DMS79 treated with DMSO at 0.1 percent for 48 hours (cell line): ENCODE measurements around the gene IWS1.
"Not testable (repeated sequence)": the region's sequence is repeated elsewhere in the genome, so short reads cannot be mapped to it uniquely, and the experiment has no call there.

Source experiments
- DNase-seq: peaks from one replicate; lab custom pipeline; 2025; lab: John Stamatoyannopoulos, UW

IWS1 gene

GRCh38 chr2:127528487-127528886 lies 2.2 kb upstream of the IWS1 start:
- DNase-seq = no peak

DNA sequence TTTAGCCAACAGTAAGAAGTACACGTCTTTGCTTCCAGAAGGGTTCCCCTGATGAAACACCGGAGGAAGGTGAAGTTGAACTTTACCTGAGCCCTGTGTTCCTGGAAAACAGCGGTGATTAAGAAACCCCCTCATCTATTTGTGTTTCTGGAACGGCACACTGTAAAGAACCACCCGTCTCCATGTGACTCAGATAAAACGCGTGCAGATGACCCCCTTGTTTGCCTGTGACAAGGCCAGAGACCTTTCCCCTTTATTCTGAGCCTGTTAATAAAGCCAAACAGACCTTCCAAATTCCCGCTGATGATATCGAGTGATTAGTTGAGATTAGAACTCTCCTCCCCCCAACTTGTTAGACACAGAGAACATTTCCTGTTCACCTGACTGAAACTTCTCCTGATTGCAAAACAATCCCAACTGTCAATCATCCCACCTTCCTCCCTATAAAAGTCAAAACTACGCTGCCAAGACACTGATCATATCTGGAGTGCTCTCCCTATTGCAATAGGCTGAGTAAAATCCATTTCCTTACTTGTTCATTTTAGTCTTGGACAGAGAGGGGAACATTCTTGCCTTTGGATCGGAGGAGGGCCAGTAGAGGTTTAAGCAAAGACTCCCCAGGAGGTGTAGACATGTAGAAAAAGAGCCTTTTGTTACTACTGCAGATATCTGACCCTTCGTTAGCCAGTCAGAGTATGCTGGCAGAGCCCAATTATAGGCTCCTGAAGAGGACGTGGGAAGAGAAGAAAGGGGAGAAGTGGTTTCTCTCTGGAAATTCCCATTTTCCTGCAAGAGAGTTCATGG lies 914 bp upstream of the IWS1 start:
- DNase-seq = peak; percentile 68

GRCh38 chr2:127525691-127526131 lies 578 bp downstream of the IWS1 start:
- no peak for DNase-seq

DNA sequence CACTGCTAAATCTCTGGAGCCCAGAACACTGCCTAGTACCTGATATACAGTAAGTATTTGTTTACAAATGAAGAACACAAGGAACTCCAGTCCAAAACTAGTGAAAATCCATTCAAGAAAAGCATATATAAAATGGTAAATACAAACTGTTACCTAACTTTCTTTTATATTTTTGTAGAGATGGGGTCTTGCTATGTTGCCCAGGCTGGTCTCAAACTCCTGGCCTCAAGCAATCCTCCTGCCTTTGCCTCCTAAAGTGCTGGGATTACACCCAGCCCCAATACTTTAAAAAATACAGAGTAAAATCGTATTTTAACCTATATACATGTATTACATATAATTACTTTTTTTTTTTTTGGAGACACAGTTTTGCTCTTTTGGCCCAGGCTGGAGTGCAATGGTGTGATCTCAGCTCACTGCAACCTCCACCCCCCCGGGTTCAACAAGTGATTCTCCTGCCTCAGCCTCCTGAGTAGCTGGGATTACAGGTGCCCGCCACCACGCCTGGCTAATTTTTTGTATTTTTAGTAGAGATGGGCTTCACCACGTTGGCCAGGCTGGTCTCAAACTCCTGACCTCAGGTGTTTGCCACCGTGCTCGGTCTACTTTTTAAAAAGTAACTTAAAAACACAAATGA lies 2.0 kb downstream of the IWS1 start:
- DNase-seq = not testable (repeated sequence)

DNA sequence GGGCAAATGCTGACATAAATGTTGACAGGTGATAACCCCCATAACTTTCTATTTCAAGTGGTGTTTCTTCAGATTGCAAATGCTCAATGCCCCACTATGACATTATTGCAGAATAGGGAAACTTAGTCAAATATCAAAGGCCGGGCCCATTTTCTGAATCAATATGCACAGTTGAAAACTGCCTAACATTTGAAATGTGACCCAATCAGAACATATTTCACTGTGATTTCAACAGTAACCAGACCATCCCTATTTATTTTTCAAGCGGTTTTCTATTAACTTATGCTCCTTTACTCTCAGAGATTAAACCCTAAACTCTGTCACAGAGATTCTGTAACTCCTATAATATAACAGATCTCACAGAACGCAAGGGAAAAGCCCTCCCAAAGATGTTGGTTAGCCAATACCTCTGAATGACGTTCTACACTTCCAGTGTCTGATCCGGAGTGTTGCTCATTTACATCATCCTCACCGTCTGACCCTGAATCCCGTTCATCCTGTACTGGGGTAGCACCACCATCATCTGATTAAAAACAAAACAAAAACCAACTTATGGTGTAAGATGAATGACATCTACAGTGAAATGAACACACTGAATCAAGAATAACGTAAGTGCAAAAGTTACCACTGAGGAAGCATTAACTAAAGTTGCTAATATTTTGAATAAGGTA lies 2.9 kb downstream of the IWS1 start:
- no peak for DNase-seq

DNA sequence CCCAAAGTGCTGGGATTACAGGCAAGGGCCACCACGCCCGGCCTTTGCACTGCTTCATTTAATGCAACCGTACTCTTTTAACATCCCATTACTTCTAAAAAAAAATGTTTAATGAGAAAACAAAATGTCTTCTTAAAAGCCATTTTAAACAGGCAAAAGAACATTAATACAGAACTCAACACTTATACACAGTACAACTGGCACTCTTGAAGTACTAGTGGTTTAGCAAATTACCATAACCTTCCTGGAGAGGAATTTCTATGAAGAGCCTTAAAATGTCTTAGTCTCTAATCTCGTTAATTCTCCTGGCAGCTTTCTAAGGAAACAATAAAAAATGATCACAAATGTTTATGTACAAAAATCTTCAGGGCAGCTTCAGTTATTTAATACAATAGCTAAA lies 5.9 kb downstream of the IWS1 start:
- no peak for DNase-seq

DNA sequence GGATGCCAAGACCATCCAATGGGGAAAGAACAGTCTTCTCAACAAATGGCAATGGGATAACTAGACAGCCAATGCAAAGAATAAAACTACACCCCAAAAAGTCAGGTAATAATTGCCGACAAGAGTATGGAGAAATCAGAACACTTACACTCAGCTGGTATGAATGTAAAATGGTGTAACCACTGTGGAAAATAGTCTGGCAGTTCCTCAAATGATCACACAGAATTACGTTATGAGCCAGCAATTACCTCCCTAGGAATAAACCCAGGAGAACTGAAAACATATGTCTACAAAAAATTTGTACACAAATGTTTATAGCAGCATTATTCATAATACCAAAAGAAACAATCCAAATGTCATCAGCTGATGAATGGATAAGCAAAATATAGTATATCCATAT lies 8.8 kb downstream of the IWS1 start:
- DNase-seq = no peak

DNA sequence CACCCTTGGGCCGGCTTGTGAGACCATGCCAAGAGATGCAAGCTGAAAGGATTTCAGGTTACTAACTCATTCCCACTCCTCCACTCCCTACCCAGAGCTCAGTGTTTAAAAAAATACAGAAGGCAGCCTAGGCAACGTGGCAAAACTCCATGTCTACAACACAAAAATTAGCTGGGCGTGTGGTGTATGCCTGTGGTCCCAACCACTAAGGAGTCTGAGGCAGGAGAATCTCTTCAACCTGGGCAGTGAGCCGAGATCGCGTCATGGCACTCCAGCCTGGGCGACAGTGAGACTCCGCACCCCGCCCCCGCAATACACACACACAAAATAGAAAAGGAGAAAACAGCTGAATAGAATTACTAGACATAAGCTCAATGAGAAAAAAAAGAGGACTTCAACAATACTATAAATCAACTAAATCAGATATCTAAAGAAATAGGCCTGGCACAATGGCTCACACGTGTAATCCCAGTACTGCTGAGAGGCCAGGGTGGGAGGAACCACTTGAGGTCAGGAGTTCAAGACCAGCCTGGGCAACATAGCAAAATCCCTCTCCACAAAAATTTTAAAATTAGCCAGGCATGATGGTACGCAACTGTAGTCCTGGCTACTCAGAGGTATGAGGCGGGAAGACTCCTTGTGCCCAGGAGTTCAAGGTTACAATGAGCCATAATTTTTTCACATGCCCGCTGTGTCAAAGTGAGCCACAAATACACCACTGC lies 10.1 kb downstream of the IWS1 start:
- no peak for DNase-seq

DNA sequence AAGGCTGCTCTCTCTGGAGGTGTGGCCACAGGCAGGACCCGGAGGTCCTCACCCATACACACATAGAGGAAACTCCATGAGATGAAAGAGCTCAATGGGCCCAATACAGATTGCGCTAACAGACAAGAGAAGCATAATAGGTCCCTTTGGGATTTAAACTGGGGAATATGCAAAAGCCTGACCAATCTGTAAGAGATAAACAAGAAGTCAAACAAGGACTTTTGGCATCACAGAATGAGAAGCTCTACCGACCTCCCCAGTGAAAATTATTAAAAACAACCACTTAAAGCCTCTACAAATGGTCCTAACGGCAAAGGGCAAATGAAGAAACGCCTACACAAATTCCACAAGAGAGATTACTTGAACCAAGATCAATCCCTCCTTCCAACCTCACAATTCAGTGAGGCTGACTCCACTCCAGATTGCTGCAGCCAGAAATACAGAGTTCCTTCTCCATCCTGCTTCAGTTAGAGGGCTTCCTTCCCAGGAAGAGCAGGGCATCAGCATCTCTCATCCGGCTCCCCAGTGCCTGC lies 10.8 kb downstream of the IWS1 start:
- no peak for DNase-seq

DNA sequence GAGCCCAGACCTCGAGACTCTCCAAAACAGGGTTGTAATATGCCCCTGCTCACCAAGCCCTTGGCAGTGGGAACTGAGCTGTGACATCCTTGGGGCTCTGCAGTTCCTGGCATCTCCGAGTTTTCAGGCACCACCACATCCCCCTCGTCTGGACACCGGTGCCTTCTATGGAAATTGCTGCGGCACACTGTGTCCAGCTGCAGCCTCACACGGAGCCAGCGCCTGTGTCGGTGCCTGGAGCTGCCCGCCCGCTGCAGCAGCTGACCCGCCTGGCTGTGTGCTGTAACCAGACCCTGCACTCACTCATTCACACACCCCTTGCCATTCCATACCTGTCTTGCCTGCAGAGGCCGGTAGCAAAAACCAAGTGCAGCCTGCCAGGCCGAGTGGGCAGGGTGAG lies 11.8 kb downstream of the IWS1 start:
- no peak for DNase-seq

GRCh38 chr2:127514076-127514475 lies 12.2 kb downstream of the IWS1 start:
- no peak for DNase-seq

- no peak for DNase-seq
Measured at GRCh38 chr2:127512362-127512761, 13.9 kb downstream of the IWS1 start.

DNA sequence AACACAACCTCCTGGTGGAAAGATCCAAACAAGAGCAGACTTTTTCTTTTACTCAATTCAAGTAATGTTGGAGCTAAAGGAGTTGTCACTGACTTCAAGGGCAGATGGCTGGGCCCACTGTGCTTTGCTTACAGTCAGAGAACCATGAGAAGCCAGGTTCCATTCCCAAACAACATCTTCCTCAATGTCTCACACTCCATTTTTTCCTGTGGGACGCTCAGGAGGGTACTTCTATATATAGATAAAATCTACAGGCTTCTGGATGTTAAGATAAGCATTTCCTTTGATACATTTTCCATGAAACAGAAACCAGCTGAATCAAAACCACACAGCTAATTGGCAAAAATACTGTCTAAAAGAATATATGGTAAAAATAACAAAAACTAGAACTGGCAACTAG lies 14.4 kb downstream of the IWS1 start:
- DNase-seq = no peak

- no peak for DNase-seq
Measured at GRCh38 chr2:127511090-127511695, 15.1 kb downstream of the IWS1 start.

- DNase-seq = no peak
Measured at GRCh38 chr2:127510073-127510472, 16.2 kb downstream of the IWS1 start.

GRCh38 chr2:127508631-127509034 lies 17.7 kb downstream of the IWS1 start:
- DNase-seq = peak; percentile 51

DNA sequence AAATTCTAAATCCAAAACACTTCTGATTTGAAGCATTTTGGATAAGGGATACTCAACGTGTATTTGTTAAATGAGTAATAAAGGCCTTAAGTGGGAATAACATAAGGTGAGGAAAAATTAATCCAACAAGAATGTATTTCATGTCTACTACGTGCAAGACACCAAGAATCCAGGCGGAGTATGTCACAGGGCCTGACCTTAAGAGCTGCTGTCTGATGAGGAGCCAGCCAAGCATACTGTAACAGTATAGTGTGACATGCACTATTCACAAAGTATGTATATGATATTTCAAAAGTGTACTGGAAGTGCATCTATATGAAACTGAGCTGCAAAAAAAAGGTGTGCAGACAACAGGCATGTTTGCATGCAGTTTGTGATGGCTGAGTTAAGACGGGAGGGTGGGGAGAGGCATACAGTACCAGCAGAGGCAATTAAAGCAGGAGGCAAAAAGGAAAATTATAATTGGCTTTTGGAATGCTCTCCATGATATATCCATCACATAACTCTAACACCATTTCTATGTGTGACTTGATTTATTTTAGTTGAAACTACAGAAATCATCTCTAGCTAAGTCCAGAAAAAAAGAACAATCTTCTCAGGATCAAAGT lies 18.2 kb downstream of the IWS1 start:
- no peak for DNase-seq

- no peak for DNase-seq
Measured at GRCh38 chr2:127506510-127506909, 19.8 kb downstream of the IWS1 start.

- no peak for DNase-seq
Measured at GRCh38 chr2:127504552-127505430, 21.5 kb downstream of the IWS1 start.

DNA sequence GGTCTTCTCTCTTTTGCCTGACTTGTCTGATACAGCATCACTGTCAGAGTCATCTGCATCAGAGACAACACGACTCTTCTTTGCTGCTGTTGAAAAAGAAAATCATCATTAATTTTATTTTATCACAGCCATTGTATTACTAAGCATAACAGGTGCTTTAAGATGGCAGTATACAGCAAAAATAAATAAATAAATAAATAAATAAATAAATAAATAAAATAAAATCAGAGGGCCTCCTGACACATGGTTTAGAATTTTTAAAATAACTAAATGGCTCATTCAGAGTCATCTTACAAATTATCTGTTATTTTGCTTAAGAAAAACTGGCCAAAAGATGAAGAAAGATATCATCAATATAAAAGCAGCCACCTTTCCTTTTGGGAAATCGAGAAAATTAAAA lies 22.8 kb downstream of the IWS1 start:
- no peak for DNase-seq
